AG04450 (cell line): ENCODE results near the gene PARM1. TPM values are rescaled to one million over a fixed set of nuclear protein-coding genes. Genes with fewer than 3 reads are reported as not detected.

Source experiments
- CTCF ChIA-PET: fragments of 300-600, 350-600 bp; formaldehyde crosslinking; extraction: SDS; loops from one replicate; lab custom pipeline; 2022; ENCODE audit warnings: antibody characterized with exemption, inconsistent platforms; lab: Charles Lee
- POLR2A ChIA-PET: fragments of 350-600 bp; formaldehyde crosslinking; extraction: SDS; loops from one replicate; lab custom pipeline; 2021; ENCODE audit warnings: antibody characterized with exemption, inconsistent platforms; lab: Yijun Ruan, JAX
- DNase-seq: peaks from one replicate; pipeline ENCODE4 v3.0.0-alpha.2; 2011; ENCODE audit warnings: low read depth, low spot score
- H3K27ac ChIP-seq: one replicate; pipeline ENCODE4 v1.5.1; 2012; ENCODE audit warnings: low read depth, low read length, control low read depth
- H3K27me3 ChIP-seq: one replicate; pipeline ENCODE4 v1.6.0; 2012; ENCODE audit warnings: low read length; ENCODE audit not compliant: control insufficient read depth, insufficient read depth
- H3K4me3 ChIP-seq: 2 replicates; pipeline ENCODE4 v1.5.1; 2011; ENCODE audit warnings: mild to moderate bottlenecking, low read depth, low read length, control low read depth
- H3K9me3 ChIP-seq: 2 replicates; pipeline ENCODE4 v1.5.1; 2012; ENCODE audit warnings: low read length; ENCODE audit not compliant: control insufficient read depth, insufficient read depth
- polyA plus RNA-seq: library from polyadenylated mRNA; depleted of rRNA; stranded (reverse); fragments of >200 nt; gene quantifications from 2 replicates; pipeline ENCODE4 v1.2.3, GENCODE V29; 2011
- TF ChIP-seq, protein P1 (sequence below): IDR thresholded peaks from 2 replicates; pipeline ENCODE4 v1.5.1; 2011; ENCODE audit warnings: low read depth, low read length, control low read depth, inconsistent platforms

PARM1 gene
- polyA plus RNA-seq, 1 experiment: 0.10 TPM

DNA sequence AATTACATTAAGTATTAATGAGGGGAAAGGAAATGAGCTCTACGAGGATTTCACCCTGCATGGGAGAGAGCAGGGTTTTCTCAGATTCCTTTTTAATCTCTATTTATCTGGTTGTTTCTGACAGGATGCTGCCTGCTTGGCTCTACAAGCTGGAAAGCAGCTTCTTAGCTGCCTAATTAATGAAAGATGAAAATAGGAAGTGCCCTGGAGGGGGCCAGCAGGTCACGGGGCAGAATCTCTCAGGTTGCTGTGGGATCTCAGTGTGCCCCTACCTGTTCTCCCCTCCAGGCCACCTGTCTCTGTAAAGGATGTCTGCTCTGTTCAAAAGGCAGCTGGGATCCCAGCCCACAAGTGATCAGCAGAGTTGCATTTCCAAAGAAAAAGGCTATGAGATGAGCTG is 113.7 kb downstream of the PARM1 start:
- CTCF ChIA-PET: no interaction called here
- Histone ChIP-seq H3K4me3 (no peak overlapping the region), H3K27ac (no peak overlapping the region), H3K27me3 (no peaks in the 10 kb centered on the region), H3K9me3 (no peaks in the 10 kb centered on the region)
- no peak for DNase-seq
- POLR2A ChIA-PET: no interaction called here
- TF ChIP-seq, protein P1, sequence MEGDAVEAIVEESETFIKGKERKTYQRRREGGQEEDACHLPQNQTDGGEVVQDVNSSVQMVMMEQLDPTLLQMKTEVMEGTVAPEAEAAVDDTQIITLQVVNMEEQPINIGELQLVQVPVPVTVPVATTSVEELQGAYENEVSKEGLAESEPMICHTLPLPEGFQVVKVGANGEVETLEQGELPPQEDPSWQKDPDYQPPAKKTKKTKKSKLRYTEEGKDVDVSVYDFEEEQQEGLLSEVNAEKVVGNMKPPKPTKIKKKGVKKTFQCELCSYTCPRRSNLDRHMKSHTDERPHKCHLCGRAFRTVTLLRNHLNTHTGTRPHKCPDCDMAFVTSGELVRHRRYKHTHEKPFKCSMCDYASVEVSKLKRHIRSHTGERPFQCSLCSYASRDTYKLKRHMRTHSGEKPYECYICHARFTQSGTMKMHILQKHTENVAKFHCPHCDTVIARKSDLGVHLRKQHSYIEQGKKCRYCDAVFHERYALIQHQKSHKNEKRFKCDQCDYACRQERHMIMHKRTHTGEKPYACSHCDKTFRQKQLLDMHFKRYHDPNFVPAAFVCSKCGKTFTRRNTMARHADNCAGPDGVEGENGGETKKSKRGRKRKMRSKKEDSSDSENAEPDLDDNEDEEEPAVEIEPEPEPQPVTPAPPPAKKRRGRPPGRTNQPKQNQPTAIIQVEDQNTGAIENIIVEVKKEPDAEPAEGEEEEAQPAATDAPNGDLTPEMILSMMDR: no peak

DNA sequence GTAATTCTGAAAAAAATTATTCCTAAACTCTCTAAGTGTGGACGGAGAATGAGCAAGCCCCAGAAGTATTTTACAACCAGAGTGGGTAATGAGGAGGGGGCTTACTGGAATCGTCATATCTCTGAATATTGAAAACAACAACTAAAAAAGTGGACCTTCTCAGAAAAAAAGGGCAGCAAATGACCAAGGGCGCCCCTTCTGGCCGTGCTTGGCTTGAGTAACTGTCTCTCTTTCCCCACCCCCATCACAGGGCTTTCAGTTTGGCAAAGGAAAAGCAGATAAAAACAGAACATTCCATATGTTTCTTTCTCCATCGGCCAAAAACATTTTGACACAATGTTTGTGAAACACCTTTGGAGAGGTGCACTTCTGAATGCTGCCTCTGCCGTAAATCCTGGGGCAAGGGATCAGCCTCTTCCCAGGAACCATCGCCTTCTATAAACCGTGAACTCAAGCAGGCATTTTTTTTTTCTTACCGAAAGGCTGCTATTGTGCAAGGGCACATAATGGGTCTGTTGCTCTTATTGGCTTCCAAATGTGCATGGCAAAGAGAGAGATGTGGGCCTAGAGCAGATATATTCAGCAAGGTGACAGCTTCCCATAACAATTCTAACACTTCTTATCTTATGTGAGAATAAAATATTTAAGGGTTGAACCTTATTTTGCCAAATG is 115.4 kb downstream of the PARM1 start:
- H3K4me3 ChIP-seq: no peak overlapping the region
- CTCF ChIA-PET: interaction anchor here (0.6 kb wide), 1 partner anchor 420 kb away, joined by 3 read pairs; no protein-coding TSS in a partner anchor

DNA sequence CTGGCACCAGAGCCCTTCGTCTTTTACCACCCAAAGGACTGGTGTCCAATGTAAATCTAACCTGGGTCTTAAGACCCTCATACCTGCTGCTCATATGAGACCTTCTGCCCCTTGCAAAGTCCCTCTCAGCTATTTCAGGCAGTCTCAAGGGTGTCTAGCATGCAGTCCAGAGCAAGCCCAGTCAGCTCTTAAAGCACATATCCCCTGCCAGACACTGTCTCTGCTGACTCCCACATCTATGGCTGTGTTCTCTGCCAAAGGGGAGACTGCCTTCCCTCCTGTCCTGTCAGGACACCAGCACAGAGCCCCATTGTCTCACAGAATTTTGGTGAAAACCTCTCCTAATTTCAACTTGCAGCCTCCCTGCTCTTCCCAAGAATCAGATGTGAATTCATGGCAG is 118.5 kb downstream of the PARM1 start:
- TF ChIP-seq, protein P1: no peak
- H3K27ac ChIP-seq: no peak overlapping the region
- CTCF ChIA-PET: no interaction called here
- no peaks in the 10 kb centered on the region for H3K27me3 ChIP-seq
- no peak for DNase-seq
- no peak overlapping the region for H3K4me3 ChIP-seq
- POLR2A ChIA-PET: no interaction called here
- no peaks in the 10 kb centered on the region for H3K9me3 ChIP-seq

More for the DNA sequence above, 115.4 kb downstream of the PARM1 start:
- Histone ChIP-seq H3K27me3 (no peaks in the 10 kb centered on the region), H3K9me3 (no peaks in the 10 kb centered on the region), H3K27ac (no peak overlapping the region)
- DNase-seq: no peak
- TF ChIP-seq, protein P1: peak; percentile 31
- POLR2A ChIA-PET: no interaction called here

DNA sequence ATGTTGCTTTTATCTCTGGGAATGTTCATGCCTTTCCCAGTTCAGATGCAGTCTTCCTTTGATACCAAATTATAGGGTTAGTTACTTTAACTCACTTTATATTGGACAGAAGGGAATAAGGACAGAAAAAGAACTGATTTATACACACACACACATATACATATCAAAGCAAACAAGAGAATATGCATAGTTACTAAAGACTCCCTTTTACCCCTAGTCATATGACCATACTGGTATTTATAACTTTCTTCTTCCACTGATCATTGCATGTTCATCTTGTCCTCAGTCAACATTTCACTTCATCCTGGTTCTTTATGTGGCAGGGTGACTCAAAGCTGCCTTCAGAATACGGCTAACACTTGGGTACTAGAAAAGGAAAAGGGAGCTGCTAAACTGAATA is 120.4 kb downstream of the PARM1 start:
- ChIA-PET CTCF (no interaction called here), POLR2A (no interaction called here)
- TF ChIP-seq, protein P1: no peak

DNA sequence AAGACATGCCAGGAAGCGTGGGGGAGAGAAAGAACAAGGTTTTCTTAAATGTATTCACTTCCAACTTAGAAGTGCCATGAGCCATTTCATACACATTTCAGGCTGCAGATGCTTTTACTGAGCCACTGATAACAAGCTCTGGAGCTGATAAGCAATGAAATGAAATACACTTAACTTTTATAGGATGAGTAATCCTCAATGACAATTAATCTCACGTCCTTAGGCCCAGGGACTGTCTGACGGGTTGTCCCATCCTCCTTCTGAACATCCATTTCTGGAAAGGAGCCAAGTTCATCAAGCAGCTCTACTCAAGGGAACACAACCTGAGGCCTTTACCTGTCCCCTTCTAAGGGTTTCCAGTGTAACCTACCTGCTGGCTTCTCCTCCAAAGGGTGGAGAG is 121.2 kb downstream of the PARM1 start:
- POLR2A ChIA-PET: no interaction called here
- TF ChIP-seq, protein P1: no peak
- peaks cover 6% of the 10 kb centered on the region; the same call in 1 of the 2 replicates for H3K9me3 ChIP-seq
- no peak overlapping the region for H3K4me3 ChIP-seq
- CTCF ChIA-PET: no interaction called here
- DNase-seq: no peak
- H3K27ac ChIP-seq: no peak overlapping the region
- no peaks in the 10 kb centered on the region for H3K27me3 ChIP-seq

More for the DNA sequence above, 120.4 kb downstream of the PARM1 start:
- peaks cover 6% of the 10 kb centered on the region; the same call in 1 of the 2 replicates for H3K9me3 ChIP-seq
- no peaks in the 10 kb centered on the region for H3K27me3 ChIP-seq
- H3K27ac ChIP-seq: no peak overlapping the region
- H3K4me3 ChIP-seq: no peak overlapping the region
- no peak for DNase-seq
